Hippocampal formation (tissue), 2 donors: Measurements from ENCODE around the gene GJB5.

Experiments
- DNase-seq, 2 donors: peaks; one replicate each; lab custom pipeline; 2025; lab: John Stamatoyannopoulos, UW

The GJB5 gene

DNA sequence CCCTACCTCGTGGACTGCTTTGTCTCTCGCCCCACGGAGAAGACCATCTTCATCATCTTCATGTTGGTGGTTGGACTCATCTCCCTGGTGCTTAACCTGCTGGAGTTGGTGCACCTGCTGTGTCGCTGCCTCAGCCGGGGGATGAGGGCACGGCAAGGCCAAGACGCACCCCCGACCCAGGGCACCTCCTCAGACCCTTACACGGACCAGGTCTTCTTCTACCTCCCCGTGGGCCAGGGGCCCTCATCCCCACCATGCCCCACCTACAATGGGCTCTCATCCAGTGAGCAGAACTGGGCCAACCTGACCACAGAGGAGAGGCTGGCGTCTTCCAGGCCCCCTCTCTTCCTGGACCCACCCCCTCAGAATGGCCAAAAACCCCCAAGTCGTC, 39.9 kb downstream of the GJB5 start:
- no peak for DNase-seq

DNA sequence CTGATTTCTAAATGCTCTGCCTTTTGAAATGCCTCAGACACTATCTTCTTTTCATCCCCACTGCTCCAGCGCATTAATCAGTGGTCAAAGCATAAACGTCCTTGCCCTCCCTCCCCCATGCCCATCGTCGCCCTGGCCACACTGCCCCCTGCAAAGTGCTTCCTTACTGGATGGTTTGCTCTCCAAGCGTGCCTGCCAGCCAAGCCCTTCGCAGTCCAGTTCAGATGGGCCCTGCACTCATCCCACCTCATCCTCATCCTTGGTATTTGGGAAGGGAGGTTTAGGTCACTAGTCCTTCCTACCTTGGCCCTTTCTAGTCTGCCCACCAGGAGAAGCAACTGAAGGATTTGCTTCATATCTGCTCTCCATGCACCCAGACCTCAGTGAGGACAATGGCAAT, 41.1 kb downstream of the GJB5 start:
- DNase-seq, result no peak

DNA sequence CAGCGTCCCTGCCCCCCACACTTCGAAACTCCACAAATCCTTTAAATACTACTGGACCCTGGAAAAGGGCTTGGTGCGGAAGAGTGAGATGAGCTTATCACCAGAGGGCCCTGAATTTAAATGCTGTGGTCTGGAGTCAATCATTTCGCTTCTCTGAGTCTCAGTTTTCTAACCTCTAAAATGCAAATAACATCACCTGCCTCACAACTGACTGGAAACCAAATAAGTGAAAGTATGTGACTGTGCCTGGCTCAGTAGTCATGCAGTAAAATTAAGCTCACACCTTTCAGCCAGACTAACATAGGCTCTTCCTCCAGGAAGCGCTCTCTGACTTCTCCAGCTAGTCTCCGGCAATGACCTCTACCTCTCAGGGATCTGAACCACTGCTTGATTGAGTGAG, 42.1 kb downstream of the GJB5 start:
- no peak for DNase-seq

DNA sequence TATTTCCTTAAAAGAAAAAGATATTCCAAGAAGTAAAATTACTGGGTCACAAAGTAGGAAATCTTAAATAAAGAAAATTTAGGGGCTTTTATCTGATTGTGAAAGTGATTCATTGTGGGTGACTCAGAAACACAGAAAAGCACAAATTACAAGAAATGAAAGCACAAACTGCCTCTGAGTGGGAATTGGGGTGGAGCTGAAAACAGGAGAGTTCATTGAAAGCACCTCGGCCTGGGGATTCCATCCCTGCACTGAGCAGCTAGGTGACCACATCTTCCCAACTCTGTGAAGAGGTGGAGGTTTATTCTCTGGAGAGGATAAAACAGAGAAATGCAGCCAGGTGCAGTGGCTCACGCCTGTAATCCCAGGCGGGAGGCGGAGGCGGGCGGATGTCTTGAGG, 45.4 kb downstream of the GJB5 start:
- DNase-seq, result no peak

DNA sequence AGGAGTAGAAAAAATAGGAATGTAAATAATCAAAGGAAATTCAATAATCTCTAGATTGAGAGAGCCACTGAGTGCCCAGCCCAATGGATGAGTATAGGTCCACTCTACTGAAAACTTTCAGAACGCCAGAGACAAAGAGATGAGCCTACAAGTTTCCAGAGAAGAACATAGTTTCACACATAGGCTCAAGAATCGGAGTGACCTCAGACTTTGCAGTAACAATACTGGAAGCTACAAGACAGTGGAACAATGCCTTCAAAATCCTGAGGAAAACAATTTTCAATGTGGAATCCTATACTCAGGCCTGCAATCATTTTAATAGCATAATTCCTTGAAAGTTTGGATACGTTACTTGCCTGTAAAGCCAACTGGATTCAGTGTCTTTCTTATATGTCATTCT, 48.9 kb downstream of the GJB5 start:
- no peak for DNase-seq

DNA sequence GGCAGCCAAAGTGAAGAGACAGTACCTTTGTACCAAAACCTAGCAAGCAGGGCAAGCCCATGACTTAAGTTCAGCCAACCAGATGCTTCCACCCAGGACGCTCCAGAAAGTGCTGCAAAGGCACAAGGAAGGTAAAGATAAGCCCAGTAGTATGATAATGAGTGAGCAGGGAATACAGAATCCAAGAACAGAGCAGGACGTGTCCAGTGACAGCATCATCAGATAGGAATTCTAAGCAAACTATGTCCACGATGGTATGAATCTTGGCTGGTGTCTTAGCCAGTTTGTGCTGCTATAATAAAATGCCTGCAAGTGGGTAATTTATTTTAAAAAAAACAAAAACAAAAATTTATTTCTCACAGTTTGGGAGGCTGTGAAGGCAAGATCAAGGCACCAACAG, 51.5 kb downstream of the GJB5 start:
- DNase-seq, result no peak
